H9 (cell line): ENCODE results near the gene AKT1S1. TPM values are rescaled to one million over a fixed set of nuclear protein-coding genes. Genes with fewer than 3 reads are reported as not detected.

ENCODE experiments used
- DNase-seq: peaks from one replicate; pipeline ENCODE4 v3.0.0-alpha.2; 2017
- H2AFZ ChIP-seq: one replicate; pipeline ENCODE4 v1.6.1; 2013; ENCODE audit warnings: mild to moderate bottlenecking, low read length, control low read depth, moderate library complexity
- H2AK5ac ChIP-seq: 2 replicates; pipeline ENCODE4 v1.6.1; 2013; ENCODE audit warnings: low read length, control low read depth, mixed read lengths; ENCODE audit not compliant: insufficient read length
- H2BK120ac ChIP-seq: one replicate; pipeline ENCODE4 v1.6.1; 2013; ENCODE audit warnings: low read depth, mild to moderate bottlenecking, low read length, control low read depth, inconsistent platforms; ENCODE audit not compliant: poor library complexity, severe bottlenecking
- H2BK12ac ChIP-seq: 2 replicates; pipeline ENCODE4 v1.6.1; 2013; ENCODE audit warnings: low read length, control low read depth, mixed read lengths, low read depth; ENCODE audit not compliant: insufficient read length
- H2BK15ac ChIP-seq: 2 replicates; pipeline ENCODE4 v1.6.1; 2013; ENCODE audit warnings: low read depth, low read length, control low read depth
- H2BK20ac ChIP-seq: one replicate; pipeline ENCODE4 v1.6.1; 2013; ENCODE audit warnings: low read depth, mild to moderate bottlenecking, low read length, control low read depth, inconsistent platforms; ENCODE audit not compliant: poor library complexity, severe bottlenecking
- H2BK5ac ChIP-seq: 2 replicates; pipeline ENCODE4 v1.6.1; 2013; ENCODE audit warnings: low read length, control low read depth, mixed read lengths; ENCODE audit not compliant: insufficient read length
- H3K14ac ChIP-seq: 2 replicates; pipeline ENCODE4 v1.6.1; 2013; ENCODE audit warnings: low read length, control low read depth; ENCODE audit not compliant: insufficient read depth
- H3K18ac ChIP-seq: 2 replicates; pipeline ENCODE4 v1.6.1; 2013; ENCODE audit warnings: low read depth, mild to moderate bottlenecking, mixed read lengths, low read length, control low read depth; ENCODE audit not compliant: insufficient read length
- H3K23ac ChIP-seq: 2 replicates; pipeline ENCODE4 v1.6.1; 2013; ENCODE audit warnings: low read length, control low read depth, mixed read lengths, low read depth; ENCODE audit not compliant: insufficient read length
- H3K23me2 ChIP-seq: 2 replicates; pipeline ENCODE4 v1.6.1; 2013; ENCODE audit warnings: low read depth, mild to moderate bottlenecking, mixed read lengths, low read length, control low read depth; ENCODE audit not compliant: insufficient read length, poor library complexity, severe bottlenecking
- H3K27ac ChIP-seq: 2 replicates; pipeline ENCODE4 v1.5.1; 2013; ENCODE audit warnings: low read length, control low read depth, mixed read lengths, low read depth; ENCODE audit not compliant: insufficient read length
- H3K27me3 ChIP-seq: 2 replicates; pipeline ENCODE4 v1.6.1; 2013; ENCODE audit warnings: low read length, control low read depth, inconsistent platforms; ENCODE audit not compliant: insufficient read depth
- H3K4ac ChIP-seq: 2 replicates; pipeline ENCODE4 v1.6.1; 2013; ENCODE audit warnings: low read depth, mild to moderate bottlenecking, control low read depth, inconsistent platforms, low read length, moderate library complexity
- H3K4me1 ChIP-seq: 2 replicates; pipeline ENCODE4 v1.6.1; 2013; ENCODE audit warnings: low read length, control low read depth, inconsistent platforms; ENCODE audit not compliant: insufficient read depth
- H3K4me2 ChIP-seq: 2 replicates; pipeline ENCODE4 v1.6.1; 2013; ENCODE audit warnings: low read length, control low read depth, mixed read lengths; ENCODE audit not compliant: insufficient read length, insufficient read depth
- H3K56ac ChIP-seq: 2 replicates; pipeline ENCODE4 v1.6.1; 2013; ENCODE audit warnings: low read depth, mild to moderate bottlenecking, mixed read lengths, low read length, control low read depth; ENCODE audit not compliant: insufficient read length
- H3K79me1 ChIP-seq: 2 replicates; pipeline ENCODE4 v1.6.1; 2013; ENCODE audit warnings: low read depth, mild to moderate bottlenecking, moderate library complexity, low read length, control low read depth, inconsistent platforms; ENCODE audit not compliant: insufficient read depth, poor library complexity, severe bottlenecking
- H3K79me2 ChIP-seq: 2 replicates; pipeline ENCODE4 v1.6.1; 2013; ENCODE audit warnings: low read length, control low read depth, inconsistent platforms; ENCODE audit not compliant: insufficient read depth
- H3K9ac ChIP-seq: 2 replicates; pipeline ENCODE4 v1.6.1; 2013; ENCODE audit warnings: low read length, control low read depth, mixed read lengths; ENCODE audit not compliant: insufficient read length; ENCODE audit errors: extremely low read depth
- H3K9me3 ChIP-seq: one replicate; pipeline ENCODE4 v1.6.1; 2013; ENCODE audit warnings: low read depth, low read length, inconsistent platforms; ENCODE audit not compliant: control insufficient read depth
- H3T11ph ChIP-seq: one replicate; pipeline ENCODE4 v1.6.1; 2013; ENCODE audit warnings: mild to moderate bottlenecking, low read length, control low read depth, inconsistent platforms
- H4K20me1 ChIP-seq: one replicate; pipeline ENCODE4 v1.6.1; 2013; ENCODE audit not compliant: control insufficient read depth, insufficient read length, insufficient read depth
- H4K5ac ChIP-seq: 2 replicates; pipeline ENCODE4 v1.6.1; 2013; ENCODE audit warnings: low read depth, mild to moderate bottlenecking, mixed read lengths, low read length, control low read depth; ENCODE audit not compliant: insufficient read length
- H4K8ac ChIP-seq: replicated peaks from 2 replicates; pipeline ENCODE4 v1.6.1; 2013; ENCODE audit warnings: low read length, control low read depth, mixed read lengths, low read depth; ENCODE audit not compliant: insufficient read length
- H4K91ac ChIP-seq: 2 replicates; pipeline ENCODE4 v1.6.1; 2013; ENCODE audit warnings: low read depth, mild to moderate bottlenecking, moderate library complexity, mixed read lengths, low read length, control low read depth; ENCODE audit not compliant: insufficient read length
- H3K27ac Mint-ChIP-seq, 3 experiments: 2 replicates in 2 of 3; 3 replicates in 1 of 3; pipeline ENCODE4 v1.8.0; 2020 to 2021; ENCODE audit warnings: mixed read lengths in 3 of 3, mild to moderate bottlenecking in 1 of 3, moderate library complexity in 1 of 3
- H3K27me3 Mint-ChIP-seq: 2 replicates; pipeline ENCODE4 v1.8.0; 2021; ENCODE audit warnings: low read depth, mild to moderate bottlenecking, moderate library complexity, mixed read lengths
- H3K36me3 Mint-ChIP-seq, 3 experiments: 2 replicates in 2 of 3; 3 replicates in 1 of 3; pipeline ENCODE4 v1.8.0; 2020 to 2021; ENCODE audit warnings: low read depth in 3 of 3, mixed read lengths in 3 of 3; ENCODE audit not compliant: insufficient read depth in 1 of 3
- H3K4me1 Mint-ChIP-seq, 2 experiments: 2 replicates each; pipeline ENCODE4 v1.8.0; 2020; ENCODE audit warnings: mixed read lengths in 2 of 2
- H3K4me3 Mint-ChIP-seq, 2 experiments: 2 replicates in 1 of 2; 3 replicates in 1 of 2; pipeline ENCODE4 v1.8.0; 2020 to 2021; ENCODE audit warnings: mild to moderate bottlenecking in 2 of 2, mixed read lengths in 2 of 2, moderate library complexity in 1 of 2
- H3K9me3 Mint-ChIP-seq, 2 experiments: 2 replicates in 1 of 2; 3 replicates in 1 of 2; pipeline ENCODE4 v1.8.0; 2020; ENCODE audit warnings: mild to moderate bottlenecking in 2 of 2, mixed read lengths in 2 of 2, moderate library complexity in 1 of 2
- CTCF ChIP-seq: fragments of 200-600 bp; sonication (generic); conservative IDR thresholded peaks from 3 replicates; pipeline ENCODE4 v1.8.0; 2021; ENCODE audit warnings: antibody characterized with exemption, mild to moderate bottlenecking
- WGBS: extraction: QIAGEN DNeasy Blood & Tissue Kit; methylation state at CpG from one replicate; pipeline ENCODE4 v1.1.7; 2013; ENCODE audit warnings: missing lambda C conversion rate, low lambda C conversion rate, mixed read lengths; ENCODE audit not compliant: insufficient read length; ENCODE audit errors: extremely low coverage; 5-methylcytosine and 5-hydroxymethylcytosine counted together
- total RNA-seq: library from RNA; stranded (reverse); gene quantifications from 2 replicates; pipeline ENCODE4 v1.2.1, GENCODE V29; 2021

The AKT1S1 gene
- total RNA-seq, 1 experiment from 2014 or later, result 43.5 TPM

GRCh38 chr19:49871349-49871985 lies 5.7 kb downstream of the AKT1S1 start:
- Histone ChIP-seq H3K79me2 (no peaks in the 10 kb centered on the region; the same call in 1 of the 2 replicates), H3K18ac (no peak overlapping the region), H3K27me3 (no peaks in the 10 kb centered on the region), H3K9me3 (no peaks in the 10 kb centered on the region), H3K27ac (no peak overlapping the region), H3K56ac (no peak overlapping the region), H3K79me1 (no peaks in the 10 kb centered on the region), H3K4me2 (no peak overlapping the region), H2BK120ac (no peak overlapping the region), H4K91ac (no peak overlapping the region), H2BK20ac (no peak overlapping the region), H4K8ac (no peak overlapping the region), H2BK12ac (no peak overlapping the region), H2BK15ac (no peak overlapping the region), H2AFZ (no peak overlapping the region), H3K23ac (no peak overlapping the region), H3K4ac (no peak overlapping the region), H3K4me1 (peaks cover 2% of the 10 kb centered on the region; the same call in 1 of the 2 replicates), H3T11ph (no peak overlapping the region), H3K14ac (no peak overlapping the region), H2BK5ac (no peak overlapping the region), H3K9ac (no peak overlapping the region), H2AK5ac (no peak overlapping the region), H4K20me1 (no peaks in the 10 kb centered on the region), H3K23me2 (peaks cover 18% of the 10 kb centered on the region), H4K5ac (no peak overlapping the region)
- TF ChIP-seq CTCF, result no peak
- WGBS, result no CpG with 5 or more reads among the region's 17 CpGs
- peaks cover 0 to 13% (median 4%) of the 10 kb centered on the region in 3 experiments; a peak in 4 of 7 replicates for H3K36me3 Mint-ChIP-seq
- no peak for DNase-seq
- H3K27ac Mint-ChIP-seq, result peak overlapping the region in 1 of 3 experiments; percentile 5; a peak in 1 of 7 replicates
- H3K9me3 Mint-ChIP-seq, result no peaks in the 10 kb centered on the region
- peaks cover 16 to 22% of the 10 kb centered on the region in 2 experiments for H3K4me1 Mint-ChIP-seq
- H3K27me3 Mint-ChIP-seq, result no peaks in the 10 kb centered on the region
- peak overlapping the region in 1 of 2 experiments; percentile 60; a peak in 1 of 5 replicates for H3K4me3 Mint-ChIP-seq
